H1 (cell line): ENCODE results near the gene LSR. TPM values are rescaled to one million over a fixed set of nuclear protein-coding genes. Genes with fewer than 3 reads are reported as not detected.
"Not testable (repeated sequence)": the region's sequence is repeated elsewhere in the genome, so short reads cannot be mapped to it uniquely, and the experiment has no call there.

Experiments used
- CTCF ChIA-PET: fragments of 300-600 bp; sonication (Branson Sonifier 250); formaldehyde crosslinking; loops from one replicate; lab custom pipeline; 2021; ENCODE audit not compliant: partially characterized antibody; lab: Charles Lee
- POLR2A ChIA-PET: fragments of 300-600 bp; sonication (Branson Sonifier 250); formaldehyde crosslinking; loops from one replicate; lab custom pipeline; 2021; ENCODE audit warnings: inconsistent platforms; ENCODE audit not compliant: partially characterized antibody; lab: Charles Lee
- DNase-seq, 2 experiments: peaks; one replicate each; pipeline versions ENCODE4 v3.0.0 to v3.0.0-alpha.2; 2010 to 2022; ENCODE audit warnings: low spot score in 2 of 2, low read depth in 1 of 2, mixed read lengths in 1 of 2
- FAIRE-seq: peaks from 2 replicates; lab custom pipeline; 2011; peaks lifted over from hg19 to GRCh38; lab: Jason Lieb, UNC
- H2AFZ ChIP-seq: 2 replicates; pipeline ENCODE4 v1.8.1; 2012; ENCODE audit warnings: low read length, inconsistent platforms
- H2AK5ac ChIP-seq: 2 replicates; pipeline ENCODE4 v1.6.1; 2013; ENCODE audit warnings: low read depth, low read length
- H2BK120ac ChIP-seq: replicated peaks from 2 replicates; pipeline ENCODE3; 2013; ENCODE audit warnings: low read depth, low read length, inconsistent platforms
- H2BK12ac ChIP-seq: 2 replicates; pipeline ENCODE4 v1.6.1; 2013; ENCODE audit warnings: low read depth, low read length
- H2BK15ac ChIP-seq: 2 replicates; pipeline ENCODE4 v1.6.1; 2013; ENCODE audit warnings: low read length
- H2BK20ac ChIP-seq: 2 replicates; pipeline ENCODE4 v1.6.1; 2013; ENCODE audit warnings: low read length
- H2BK5ac ChIP-seq: 2 replicates; pipeline ENCODE4 v1.6.1; 2013; ENCODE audit warnings: low read depth, low read length
- H3K14ac ChIP-seq: 2 replicates; pipeline ENCODE4 v1.6.1; 2013; ENCODE audit warnings: inconsistent platforms; ENCODE audit not compliant: insufficient read length
- H3K18ac ChIP-seq: 2 replicates; pipeline ENCODE4 v1.6.1; 2013; ENCODE audit warnings: low read length; ENCODE audit errors: extremely low read depth
- H3K23ac ChIP-seq: 2 replicates; pipeline ENCODE4 v1.6.1; 2013; ENCODE audit warnings: inconsistent platforms; ENCODE audit not compliant: insufficient read length
- H3K23me2 ChIP-seq: 2 replicates; pipeline ENCODE4 v1.6.1; 2013; ENCODE audit warnings: low read depth, low read length
- H3K27ac ChIP-seq: 2 replicates; pipeline ENCODE4 v1.6.1; 2011; ENCODE audit warnings: low read depth, low read length, inconsistent platforms
- H3K27me3 ChIP-seq, 4 experiments: replicated peaks in 1 of 4; 1 replicate in 1 of 4; 2 replicates in 3 of 4; pipeline versions ENCODE4 v1.6.1 to v1.8.1; 2011 to 2013; ENCODE audit warnings: low read length in 3 of 4, mild to moderate bottlenecking in 3 of 4, inconsistent platforms in 2 of 4, mixed read lengths in 2 of 4, moderate library complexity in 1 of 4; ENCODE audit not compliant: control insufficient read depth in 3 of 4, insufficient read depth in 3 of 4; ENCODE audit errors: extremely low read depth in 1 of 4
- H3K36me3 ChIP-seq, 4 experiments: 2 replicates each; pipeline versions ENCODE4 v1.6.1 to v1.8.1; 2011 to 2013; ENCODE audit warnings: mild to moderate bottlenecking in 4 of 4, low read length in 3 of 4, moderate library complexity in 2 of 4, control low read depth in 1 of 4, inconsistent platforms in 1 of 4; ENCODE audit not compliant: insufficient read depth in 4 of 4, control insufficient read depth in 2 of 4
- H3K4ac ChIP-seq: replicated peaks from 2 replicates; pipeline ENCODE3; 2013; ENCODE audit warnings: low read length, low read depth, mixed read lengths, inconsistent platforms; ENCODE audit not compliant: insufficient read length
- H3K4me1 ChIP-seq, 4 experiments: replicated peaks in 1 of 4; 1 replicate in 1 of 4; 2 replicates in 3 of 4; pipeline versions ENCODE4 v1.6.1 to v1.8.1; 2011 to 2013; ENCODE audit warnings: low read length in 3 of 4, inconsistent platforms in 2 of 4, mixed read lengths in 1 of 4; ENCODE audit not compliant: insufficient read depth in 4 of 4, control insufficient read depth in 3 of 4
- H3K4me2 ChIP-seq, 2 experiments: 2 replicates each; pipeline versions ENCODE4 v1.6.1 to v1.8.1; 2011 to 2013; ENCODE audit warnings: low read depth in 2 of 2, low read length in 2 of 2, control low read depth in 1 of 2, inconsistent platforms in 1 of 2, mild to moderate bottlenecking in 1 of 2; ENCODE audit not compliant: insufficient read depth in 1 of 2
- H3K4me3 ChIP-seq, 4 experiments: fragments of 200-600, 300-600 bp in 1 of 4; sonication (generic), shearing (Covaris generic), sonication (Bioruptor Twin) in 1 of 4; 2 replicates each; pipeline versions ENCODE4 v1.5.1 to v1.8.1; 2011 to 2016; ENCODE audit warnings: low read length in 4 of 4, low read depth in 3 of 4, control low read depth in 2 of 4, inconsistent platforms in 2 of 4, mild to moderate bottlenecking in 2 of 4, mixed read lengths in 1 of 4, moderate library complexity in 1 of 4; ENCODE audit not compliant: insufficient read depth in 2 of 4; ENCODE audit errors: extremely low read depth in 1 of 4
- H3K56ac ChIP-seq: replicated peaks from 2 replicates; pipeline ENCODE3; 2013; ENCODE audit warnings: low read depth, mild to moderate bottlenecking, mixed read lengths, low read length, inconsistent platforms; ENCODE audit not compliant: insufficient read length
- H3K79me1 ChIP-seq: 2 replicates; pipeline ENCODE4 v1.6.1; 2013; ENCODE audit warnings: low read depth, low read length, control low read depth
- H3K79me2 ChIP-seq, 2 experiments: 2 replicates each; pipeline versions ENCODE4 v1.6.1 to v1.8.1; 2012 to 2013; ENCODE audit warnings: low read length in 2 of 2, mild to moderate bottlenecking in 2 of 2, inconsistent platforms in 1 of 2; ENCODE audit not compliant: insufficient read depth in 2 of 2, control insufficient read depth in 1 of 2
- H3K9ac ChIP-seq, 4 experiments: replicated peaks in 1 of 4; 1 replicate in 1 of 4; 2 replicates in 3 of 4; pipeline versions ENCODE4 v1.6.1 to v1.8.1; 2011 to 2013; ENCODE audit warnings: low read depth in 3 of 4, low read length in 3 of 4, control low read depth in 2 of 4, mild to moderate bottlenecking in 2 of 4, moderate library complexity in 2 of 4, inconsistent platforms in 1 of 4; ENCODE audit errors: extremely low read depth in 1 of 4
- H3K9me3 ChIP-seq, 2 experiments: 2 replicates each; pipeline versions ENCODE4 v1.6.1 to v1.8.1; 2012 to 2013; ENCODE audit warnings: mild to moderate bottlenecking in 2 of 2, moderate library complexity in 2 of 2, control low read depth in 1 of 2, inconsistent platforms in 1 of 2, low read depth in 1 of 2, low read length in 1 of 2, mixed read lengths in 1 of 2; ENCODE audit not compliant: insufficient read depth in 2 of 2
- H4K20me1 ChIP-seq, 2 experiments: replicated peaks in 1 of 2; 2 replicates each; pipeline versions ENCODE3 to v1.8.1; 2011 to 2013; ENCODE audit warnings: inconsistent platforms in 2 of 2, low read length in 2 of 2, mild to moderate bottlenecking in 1 of 2; ENCODE audit not compliant: insufficient read depth in 2 of 2, control insufficient read depth in 1 of 2
- H4K5ac ChIP-seq: 2 replicates; pipeline ENCODE4 v1.6.1; 2013; ENCODE audit warnings: low read length, low read depth, mixed read lengths, inconsistent platforms; ENCODE audit not compliant: insufficient read length
- H4K8ac ChIP-seq: 2 replicates; pipeline ENCODE4 v1.8.0; 2013; ENCODE audit warnings: mild to moderate bottlenecking, moderate library complexity, low read length, inconsistent platforms; ENCODE audit not compliant: insufficient read depth; ENCODE audit errors: extremely low read depth
- H4K91ac ChIP-seq: replicated peaks from 2 replicates; pipeline ENCODE3; 2013; ENCODE audit warnings: low read length, mixed read lengths, inconsistent platforms; ENCODE audit not compliant: insufficient read length
- WGBS, 2 experiments: shearing (Covaris generic) in 1 of 2; methylation state at CpG; one replicate each; pipeline versions ENCODE4 v1.1.6 to v1.1.7; 2013 to 2015; ENCODE audit warnings: low lambda C conversion rate in 2 of 2, mixed read lengths in 2 of 2, inconsistent platforms in 1 of 2, low coverage in 1 of 2, missing lambda C conversion rate in 1 of 2; ENCODE audit not compliant: insufficient replicate concordance in 2 of 2, insufficient coverage in 1 of 2, insufficient read length in 1 of 2; ENCODE audit errors: extremely low coverage in 1 of 2, missing lambda C conversion rate in 1 of 2; 5-methylcytosine and 5-hydroxymethylcytosine counted together
- polyA plus RNA-seq, 7 experiments: library from polyadenylated mRNA; depleted of rRNA in 3 of 7; stranded (reverse) in 5 of 7; unstranded in 2 of 7; fragments of >200 nt in 5 of 7; fragments of 200-250 nt in 2 of 7; gene quantifications; 1 replicate in 5 of 7; 2 replicates in 1 of 7; 4 replicates in 1 of 7; pipeline versions ENCODE4 v1.2.1 to v1.2.3, GENCODE V29; 2011 to 2013; ENCODE audit warnings: missing spikeins in 2 of 7, mixed read lengths in 2 of 7
- total RNA-seq: library from RNA; stranded (reverse); fragmentation: NEBNext Ultra II Directional; extraction: Animal tissue kit (Norgen Biotek cat#: 25700); gene quantifications from 2 replicates; pipeline ENCODE4 v1.2.1, GENCODE V29; 2021

The LSR gene
- total and polyA plus RNA-seq, 2 of the 8 experiments (the other 6 are each of a cell fraction or from before 2014, with no cell fraction given), result 159 to 186 TPM

GRCh38 chr19:35239597-35239996, 9.2 kb upstream of the LSR start:
- H2BK120ac ChIP-seq, H2BK20ac ChIP-seq, H3K23ac ChIP-seq, H2AK5ac ChIP-seq, H3K27ac ChIP-seq, H2AFZ ChIP-seq, H3K4ac ChIP-seq, H3K9ac ChIP-seq, H3K56ac ChIP-seq, H3K4me3 ChIP-seq, H3K27me3 ChIP-seq, H3K18ac ChIP-seq, POLR2A ChIA-PET, H2BK15ac ChIP-seq, H3K79me2 ChIP-seq, H3K79me1 ChIP-seq, H4K91ac ChIP-seq, H3K23me2 ChIP-seq, DNase-seq, H2BK5ac ChIP-seq, H3K4me1 ChIP-seq, H3K14ac ChIP-seq, H4K5ac ChIP-seq, FAIRE-seq, H4K20me1 ChIP-seq, H3K36me3 ChIP-seq, H3K4me2 ChIP-seq, H2BK12ac ChIP-seq, H4K8ac ChIP-seq: not testable (repeated sequence)
- WGBS, 2 experiments, result 83% methylated on average over 1 of the region's 1 CpG; no CpG with 5 or more reads in 1 of the 2 experiments
- H3K9me3 ChIP-seq, result peaks cover 9 to 14% of the 10 kb centered on the region in 2 experiments; a peak in 3 of 4 replicates
- CTCF ChIA-PET, result interaction anchor here (5.7 kb wide), 1 partner anchor 12 kb away, joined by 16 read pairs; the partner anchor contains the start of gene FAM187B
